SU-DHL-6 (cell line): ENCODE measurements around the gene CD34.

Experiments
- H2AFZ ChIP-seq: fragments of 200-600 bp; sonication (generic); 2 replicates; pipeline ENCODE4 v1.6.1; 2014; ENCODE audit warnings: low read depth, mild to moderate bottlenecking, moderate library complexity, mixed read lengths, antibody characterized with exemption, low read length; ENCODE audit not compliant: severe bottlenecking
- H3F3A ChIP-seq: fragments of 200-600 bp; shearing (Covaris generic); 2 replicates; pipeline ENCODE4 v1.6.0; 2016; ENCODE audit warnings: antibody characterized with exemption, mild to moderate bottlenecking; ENCODE audit not compliant: insufficient read depth
- H3K27ac ChIP-seq: fragments of 200-600 bp; sonication (generic); 2 replicates; pipeline ENCODE4 v1.5.1; 2016; ENCODE audit warnings: low read depth, mild to moderate bottlenecking, low read length, moderate library complexity, mixed read lengths
- H3K27me3 ChIP-seq: fragments of 200-600 bp; sonication (generic), shearing (Covaris generic); 2 replicates; pipeline ENCODE4 v1.6.0; 2014; ENCODE audit warnings: mild to moderate bottlenecking, low read length
- H3K36me3 ChIP-seq: fragments of 200-600 bp; sonication (generic); 2 replicates; pipeline ENCODE4 v1.6.1; 2014; ENCODE audit warnings: mild to moderate bottlenecking, low read length, mixed read lengths
- H3K4me2 ChIP-seq: fragments of 300-600, 200-600 bp; shearing (Covaris generic), sonication (generic); 2 replicates; pipeline ENCODE4 v1.6.0; 2014; ENCODE audit warnings: low read length, low read depth, mild to moderate bottlenecking; ENCODE audit not compliant: poor library complexity, severe bottlenecking
- H3K4me3 ChIP-seq: fragments of 200-600 bp; sonication (generic); 2 replicates; pipeline ENCODE4 v1.5.1; 2014; ENCODE audit warnings: antibody characterized with exemption, low read length, mild to moderate bottlenecking, mixed read lengths; ENCODE audit not compliant: insufficient read depth, poor library complexity, severe bottlenecking
- H3K79me2 ChIP-seq: fragments of 200-600 bp; sonication (generic); 2 replicates; pipeline ENCODE4 v1.6.1; 2014; ENCODE audit warnings: mild to moderate bottlenecking, low read length, moderate library complexity; ENCODE audit not compliant: insufficient read depth
- H3K9ac ChIP-seq: fragments of 200-600 bp; sonication (generic); 2 replicates; pipeline ENCODE4 v1.7.0; 2014; ENCODE audit warnings: mild to moderate bottlenecking, low read length
- H3K9me2 ChIP-seq: fragments of 200-600 bp; sonication (generic); replicated peaks from 2 replicates; pipeline ENCODE4 v1.6.1; 2014; ENCODE audit warnings: low read length; ENCODE audit not compliant: insufficient read depth
- H3K9me3 ChIP-seq: fragments of 200-600 bp; sonication (generic); 2 replicates; pipeline ENCODE4 v1.6.1; 2014; ENCODE audit warnings: low read length, mixed read lengths; ENCODE audit not compliant: insufficient read depth
- H4K20me1 ChIP-seq: fragments of 200-600 bp; sonication (generic); 2 replicates; pipeline ENCODE4 v1.6.1; 2014; ENCODE audit warnings: low read depth, mild to moderate bottlenecking, antibody characterized with exemption, low read length, moderate library complexity, mixed read lengths
- EZH2phosphoT487 ChIP-seq: fragments of 200-600 bp; sonication (generic), shearing (Covaris generic); conservative IDR thresholded peaks from 2 replicates; pipeline ENCODE4 v1.6.1; 2018; ENCODE audit warnings: mild to moderate bottlenecking, antibody characterized with exemption, low read length, moderate library complexity, mixed read lengths
- TF ChIP-seq, protein P1 (sequence below): fragments of 200-600 bp; sonication (generic); IDR thresholded peaks from one replicate; pipeline ENCODE4 v1.5.1; 2017; ENCODE audit warnings: antibody characterized with exemption, mild to moderate bottlenecking, low read length, moderate library complexity; ENCODE audit not compliant: insufficient read depth, poor library complexity, severe bottlenecking

The CD34 gene

GRCh38 chr1:207831517-207832327 lies 79.2 kb downstream of the CD34 start:
- Histone ChIP-seq H3K9me3 (no peaks in the 10 kb centered on the region), H3K79me2 (no peaks in the 10 kb centered on the region), H3K27ac (no peak overlapping the region), H2AFZ (no peak overlapping the region), H3F3A (no peaks in the 10 kb centered on the region), H3K4me3 (no peak overlapping the region), H3K9me2 (no peaks in the 10 kb centered on the region), H3K36me3 (no peaks in the 10 kb centered on the region), H3K4me2 (no peak overlapping the region), H3K9ac (no peak overlapping the region), H3K27me3 (no peaks in the 10 kb centered on the region), H4K20me1 (no peaks in the 10 kb centered on the region)
- no peak for TF ChIP-seq EZH2phosphoT487
- TF ChIP-seq, protein P1, sequence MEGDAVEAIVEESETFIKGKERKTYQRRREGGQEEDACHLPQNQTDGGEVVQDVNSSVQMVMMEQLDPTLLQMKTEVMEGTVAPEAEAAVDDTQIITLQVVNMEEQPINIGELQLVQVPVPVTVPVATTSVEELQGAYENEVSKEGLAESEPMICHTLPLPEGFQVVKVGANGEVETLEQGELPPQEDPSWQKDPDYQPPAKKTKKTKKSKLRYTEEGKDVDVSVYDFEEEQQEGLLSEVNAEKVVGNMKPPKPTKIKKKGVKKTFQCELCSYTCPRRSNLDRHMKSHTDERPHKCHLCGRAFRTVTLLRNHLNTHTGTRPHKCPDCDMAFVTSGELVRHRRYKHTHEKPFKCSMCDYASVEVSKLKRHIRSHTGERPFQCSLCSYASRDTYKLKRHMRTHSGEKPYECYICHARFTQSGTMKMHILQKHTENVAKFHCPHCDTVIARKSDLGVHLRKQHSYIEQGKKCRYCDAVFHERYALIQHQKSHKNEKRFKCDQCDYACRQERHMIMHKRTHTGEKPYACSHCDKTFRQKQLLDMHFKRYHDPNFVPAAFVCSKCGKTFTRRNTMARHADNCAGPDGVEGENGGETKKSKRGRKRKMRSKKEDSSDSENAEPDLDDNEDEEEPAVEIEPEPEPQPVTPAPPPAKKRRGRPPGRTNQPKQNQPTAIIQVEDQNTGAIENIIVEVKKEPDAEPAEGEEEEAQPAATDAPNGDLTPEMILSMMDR: no peak
